NK-92 treated with Interleukin-12 subunit alpha and Interleukin-12 subunit beta, amount 100 ng/mL, for 24 hours (cell line): ENCODE data around the gene RYR3.
"Not testable (repeated sequence)": the region's sequence is repeated elsewhere in the genome, so short reads cannot be mapped to it uniquely, and the experiment has no call there.

Source experiments
- DNase-seq: peaks from one replicate; lab custom pipeline; 2025; lab: John Stamatoyannopoulos, UW

Gene RYR3

DNA sequence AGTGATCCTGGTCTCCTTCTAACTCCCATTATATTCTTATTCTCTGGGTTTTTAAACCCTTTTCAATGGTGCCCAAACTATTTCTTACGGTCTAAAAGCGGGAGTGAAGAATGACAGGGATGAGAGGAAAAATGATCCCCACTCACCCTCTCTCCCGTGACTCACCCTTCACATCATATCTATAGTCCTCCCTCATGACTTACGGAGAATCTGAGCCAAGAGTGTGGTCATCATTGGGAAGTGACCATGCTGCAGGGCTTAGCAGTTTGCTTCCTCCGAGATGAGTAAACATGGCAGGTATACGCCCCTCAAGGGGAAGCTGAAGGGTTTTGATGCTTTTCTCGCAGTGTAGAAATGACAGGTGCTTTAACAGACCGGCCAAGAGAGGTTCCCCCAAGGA is 274.0 kb downstream of the RYR3 start:
- no peak for DNase-seq

DNA sequence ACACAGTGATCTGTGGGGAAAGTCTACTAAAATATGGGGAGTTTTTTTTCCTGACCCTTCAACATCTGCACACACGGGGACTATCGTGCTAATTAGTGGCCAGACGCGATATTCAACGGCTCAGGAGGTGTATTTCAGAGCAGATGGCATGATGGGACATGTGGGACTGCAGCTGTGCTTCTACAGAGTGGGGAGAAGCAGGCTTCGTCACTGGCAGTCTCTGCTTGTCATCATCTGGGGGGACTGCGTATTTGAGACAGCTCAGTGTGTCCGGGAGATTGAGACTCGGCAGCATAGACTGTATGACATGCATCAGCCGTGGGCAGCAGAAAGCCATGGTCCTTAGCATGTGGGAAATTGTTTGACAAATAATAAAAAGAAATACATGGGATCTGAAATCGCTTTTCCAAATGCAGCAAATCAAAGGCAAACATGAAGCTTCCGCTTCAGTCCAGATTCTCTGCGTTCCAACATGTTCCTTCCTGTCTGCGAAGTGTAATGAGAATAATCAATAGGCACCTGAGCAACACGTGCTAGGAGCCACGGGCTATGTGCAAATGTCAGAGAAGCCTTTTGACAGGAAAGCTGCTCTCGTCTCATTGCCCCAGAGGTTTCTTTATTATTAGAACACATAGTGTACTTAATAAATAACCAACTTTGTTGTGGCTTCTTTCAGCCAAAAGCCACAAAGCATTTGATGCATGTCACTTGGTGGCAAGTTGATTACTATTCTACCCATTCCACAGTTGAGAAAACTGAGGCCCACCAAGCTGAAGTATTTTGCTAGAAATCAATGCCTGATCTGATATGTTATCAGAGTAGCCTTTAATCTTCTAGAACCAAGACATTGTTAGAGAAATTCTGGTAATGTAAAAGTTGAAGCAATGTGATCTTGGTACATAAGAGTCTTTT is 276.3 kb downstream of the RYR3 start:
- DNase-seq = no peak

DNA sequence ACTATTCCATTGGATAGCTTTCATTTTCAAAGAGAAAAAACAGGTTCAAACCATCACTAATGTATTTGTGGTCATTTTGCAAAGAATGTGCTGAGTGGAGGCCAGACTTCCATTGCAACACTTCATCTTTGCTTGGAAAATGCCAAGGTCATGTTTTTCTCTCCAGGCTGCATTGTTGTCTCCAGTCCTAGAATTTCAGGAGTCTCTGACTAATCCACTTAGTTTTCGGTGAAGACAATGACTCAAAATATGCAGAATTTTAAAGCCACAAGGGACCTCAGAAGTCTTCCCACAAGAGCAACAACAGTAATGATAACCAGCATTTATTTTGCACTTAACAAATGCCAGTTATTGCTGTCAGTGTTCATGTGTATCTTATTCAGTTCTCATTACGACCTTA is 277.0 kb downstream of the RYR3 start:
- DNase-seq = no peak

DNA sequence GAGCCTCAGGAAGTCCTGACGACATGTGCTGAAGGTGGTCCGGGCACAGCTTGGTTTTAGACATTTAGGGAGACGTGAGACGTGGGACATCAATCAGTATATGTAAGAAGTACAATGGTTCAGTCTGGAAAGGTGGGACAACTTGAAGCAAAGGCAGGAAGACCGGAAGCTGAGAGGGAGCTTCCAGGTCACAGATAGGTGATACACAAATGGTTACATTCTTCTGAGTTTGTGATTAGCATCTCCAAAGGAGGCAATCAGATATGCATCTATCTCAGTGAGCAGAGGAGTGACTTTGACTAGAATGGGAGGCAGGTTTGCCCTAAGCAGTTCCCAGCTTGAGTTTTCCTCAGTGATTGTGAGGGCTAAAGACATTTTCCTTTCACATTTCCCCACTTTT is 282.1 kb downstream of the RYR3 start:
- DNase-seq = no peak

DNA sequence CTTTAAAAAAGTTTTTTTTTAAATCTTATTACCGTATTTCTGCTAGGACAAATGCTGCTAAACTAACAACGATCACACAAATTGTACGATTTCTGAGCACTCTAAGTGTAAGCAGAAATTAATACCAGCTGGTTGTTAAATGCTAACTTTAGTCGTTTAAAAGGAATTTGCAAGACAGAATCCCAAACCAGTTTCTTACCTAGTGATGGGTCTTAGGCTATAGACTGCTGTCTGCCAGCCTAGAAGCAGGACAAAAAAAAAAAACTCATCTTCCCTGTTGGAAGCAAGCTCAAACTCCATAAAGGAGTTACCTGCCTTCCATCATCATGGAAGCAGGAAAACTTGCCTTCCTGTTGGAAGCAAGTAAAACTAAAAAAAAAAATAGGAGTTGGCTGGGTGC is 287.6 kb downstream of the RYR3 start:
- not testable (repeated sequence) for DNase-seq

DNA sequence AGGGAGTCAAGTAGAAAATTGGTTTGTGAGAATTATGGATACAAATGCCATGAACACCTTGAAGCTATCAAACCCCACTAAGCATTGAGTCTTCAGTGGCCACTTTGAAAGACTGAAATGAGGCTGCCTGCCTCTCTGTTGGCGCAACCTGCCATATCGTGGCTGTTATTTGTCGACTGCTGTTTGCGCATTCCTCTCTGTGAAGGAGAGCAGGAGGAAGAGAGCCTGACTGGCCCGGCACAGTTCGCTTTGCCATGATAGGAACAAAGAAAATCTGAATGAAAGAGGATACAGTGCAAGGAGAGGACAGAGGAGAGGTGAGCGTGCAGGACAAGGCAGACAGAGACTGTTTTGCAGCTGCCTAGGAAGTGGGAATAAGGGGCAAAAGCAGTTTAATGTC is 289.4 kb downstream of the RYR3 start:
- no peak for DNase-seq

DNA sequence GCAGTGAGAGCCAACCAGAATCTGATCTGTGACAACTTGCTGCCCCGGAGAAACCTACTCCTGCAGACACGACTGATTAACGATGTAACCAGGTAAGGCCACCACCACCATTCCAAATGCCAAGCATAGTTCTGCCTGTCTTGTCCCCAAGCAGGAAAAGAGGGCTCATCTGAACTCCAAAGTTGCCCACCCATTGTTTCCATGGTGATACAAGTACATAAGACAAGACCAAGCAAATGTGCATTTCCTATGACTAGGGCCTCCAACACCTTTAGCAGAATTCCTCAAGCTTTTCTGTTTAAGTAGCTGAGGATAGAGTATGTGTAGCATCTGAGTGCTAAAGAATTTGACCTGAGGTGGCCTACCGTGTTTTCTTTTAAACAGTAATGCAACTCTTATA is 290.7 kb downstream of the RYR3 start:
- DNase-seq = no peak

DNA sequence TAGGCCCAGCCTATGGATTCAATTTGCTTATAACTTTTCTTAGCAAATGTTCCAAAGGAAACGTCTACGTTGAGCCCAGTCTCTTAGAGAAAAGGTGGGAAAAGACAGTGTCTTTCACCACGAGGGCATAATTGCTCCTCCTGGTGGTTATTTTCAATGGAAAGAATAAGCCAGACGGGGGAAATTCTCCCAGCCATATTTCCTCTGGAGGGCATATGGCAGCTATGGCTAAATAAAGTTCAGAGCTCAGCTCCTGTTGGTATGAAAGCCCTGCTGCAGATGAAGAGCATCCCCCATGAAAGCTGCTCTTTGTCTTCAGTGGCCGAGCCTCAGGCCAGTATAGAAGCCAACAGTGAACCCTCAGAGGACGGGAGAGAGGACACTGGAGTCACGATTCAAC is 297.9 kb downstream of the RYR3 start:
- DNase-seq = no peak

DNA sequence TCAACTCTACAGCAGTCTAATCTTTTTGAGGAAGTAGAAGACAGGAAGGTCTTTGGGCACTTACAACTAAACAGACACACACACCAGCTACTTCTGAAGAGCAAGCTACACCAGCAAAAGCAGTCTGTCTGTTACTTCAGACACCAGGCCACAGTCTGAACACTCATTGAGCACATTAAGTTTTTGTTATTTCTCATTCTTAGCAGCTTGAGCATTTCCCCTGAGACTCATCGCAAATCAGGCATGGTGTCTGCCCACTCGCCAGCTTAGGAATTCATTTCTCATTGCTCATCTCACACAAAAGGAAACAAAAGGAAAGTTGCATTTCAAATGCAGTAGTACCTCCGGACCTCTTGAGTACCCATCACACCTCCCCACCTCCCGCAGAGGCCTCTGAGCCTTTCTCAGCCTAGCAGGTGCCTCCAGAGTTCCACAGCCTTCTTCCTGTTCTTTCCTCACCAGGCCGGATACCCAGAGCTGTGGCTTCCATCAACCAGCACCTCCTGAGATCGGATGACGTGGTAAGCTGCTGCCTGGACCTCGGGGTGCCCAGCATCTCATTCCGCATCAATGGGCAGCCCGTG is 302.0 kb downstream of the RYR3 start:
- DNase-seq = no peak

DNA sequence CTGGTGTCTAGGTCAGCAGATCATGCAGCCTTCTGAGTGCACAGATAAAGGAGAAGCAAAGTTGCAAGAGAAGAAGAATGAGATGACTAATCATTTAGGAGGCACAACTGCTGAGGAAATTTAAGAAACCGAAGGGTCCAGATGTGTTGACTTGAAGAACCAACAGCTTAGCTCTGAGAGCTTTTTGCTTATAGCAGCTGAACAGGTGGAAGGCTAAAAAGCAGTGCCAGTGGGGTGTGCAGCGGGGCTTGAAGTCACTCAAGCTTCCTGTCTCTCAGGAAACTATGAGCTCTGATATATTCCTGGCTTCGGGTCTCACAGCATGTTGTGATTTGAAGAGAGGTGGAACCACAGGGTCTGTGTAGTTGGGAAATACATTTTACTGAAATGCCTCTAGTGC is 305.7 kb downstream of the RYR3 start:
- no peak for DNase-seq

DNA sequence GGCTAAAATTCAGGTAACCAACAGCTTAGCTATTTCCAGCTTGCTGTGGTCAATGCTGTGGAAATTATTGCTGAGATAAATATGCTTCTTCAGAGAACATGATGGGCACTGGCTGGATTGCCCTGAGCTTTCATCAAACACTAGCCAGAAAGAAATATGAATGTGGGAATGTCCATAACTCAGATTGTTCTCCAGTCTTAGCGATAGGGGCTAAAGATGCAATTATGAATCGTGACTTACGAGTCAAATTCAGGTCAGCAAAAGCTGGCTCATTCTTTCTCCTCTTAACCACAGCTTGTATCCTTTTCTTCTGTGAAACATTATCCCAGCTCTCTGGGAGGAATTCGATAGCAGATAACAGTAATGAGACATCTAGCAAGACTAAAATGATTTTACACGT is 307.6 kb downstream of the RYR3 start:
- DNase-seq = no peak

DNA sequence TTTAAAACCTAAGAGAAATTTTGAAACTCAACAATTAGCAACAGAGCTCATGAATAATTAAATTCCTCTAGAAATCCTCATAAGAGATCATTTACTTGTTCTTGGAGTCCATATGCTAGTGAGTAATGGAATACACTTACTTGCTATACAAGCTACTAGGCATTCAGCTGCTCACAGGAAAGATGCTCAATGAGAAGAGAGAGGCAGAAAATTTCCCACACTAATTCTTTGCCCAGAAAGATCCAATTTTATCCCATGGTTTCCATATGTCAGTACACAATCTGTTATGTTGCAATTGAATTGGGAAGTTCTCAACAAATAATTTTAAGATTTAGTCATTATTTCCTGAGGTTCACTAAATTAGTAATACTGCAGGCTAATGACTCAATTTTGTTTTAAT is 310.4 kb downstream of the RYR3 start:
- DNase-seq = no peak

DNA sequence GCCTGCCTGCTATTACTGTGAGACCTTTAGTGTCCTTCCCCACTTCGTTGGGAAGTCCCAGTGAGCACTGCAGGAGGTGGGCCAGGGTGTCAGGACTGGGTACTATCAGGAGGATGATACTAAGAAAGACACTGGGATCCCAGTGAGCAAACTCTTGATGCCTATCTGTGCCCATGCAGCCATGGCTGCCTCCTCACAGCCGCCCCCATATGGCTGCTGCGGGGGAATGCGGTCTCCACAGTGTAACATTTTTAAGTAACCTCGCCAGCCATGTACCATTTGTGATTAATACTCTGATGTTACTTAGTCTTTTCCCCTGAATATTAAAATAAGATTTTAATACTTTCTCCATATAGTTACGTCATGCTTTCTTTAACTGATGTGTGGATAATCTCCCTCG is 312.2 kb downstream of the RYR3 start:
- DNase-seq = no peak

DNA sequence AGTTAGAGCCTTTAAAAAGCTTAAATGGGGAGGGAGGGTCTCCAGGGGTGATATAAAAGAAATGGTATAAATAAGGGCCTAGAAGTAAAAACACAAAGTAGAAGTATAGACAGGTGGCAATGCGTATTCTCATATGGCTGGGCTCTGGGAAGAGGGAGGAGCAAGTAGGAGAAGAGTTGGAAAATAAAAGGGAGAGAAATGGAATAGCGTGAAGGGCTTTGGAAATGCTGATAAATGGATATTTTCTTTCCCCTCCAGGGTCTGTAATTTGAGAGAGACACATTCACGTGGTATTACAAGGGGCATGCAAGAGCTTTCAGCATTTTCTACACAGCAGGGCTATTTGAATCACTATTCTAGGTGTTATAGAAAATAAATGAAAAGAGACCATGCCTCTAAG is 313.7 kb downstream of the RYR3 start:
- DNase-seq = no peak

DNA sequence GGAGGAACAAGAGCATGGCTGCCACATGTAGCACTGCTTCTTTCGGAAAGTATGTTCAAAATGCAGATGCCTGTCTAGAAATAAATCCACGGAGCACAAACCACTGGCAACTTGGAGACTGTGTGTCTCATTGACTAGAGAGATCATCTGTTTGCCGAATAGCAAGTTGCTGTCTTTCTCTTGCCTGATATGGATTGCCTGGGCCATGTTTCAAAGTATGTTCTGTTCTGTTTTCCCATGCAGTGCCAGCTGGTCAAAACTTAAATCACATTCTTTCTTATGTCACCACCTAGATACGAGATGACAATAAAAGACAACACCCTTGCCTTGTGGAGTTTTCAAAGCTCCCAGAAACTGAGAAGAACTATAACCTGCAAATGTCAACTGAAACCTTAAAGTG is 318.9 kb downstream of the RYR3 start:
- no peak for DNase-seq

DNA sequence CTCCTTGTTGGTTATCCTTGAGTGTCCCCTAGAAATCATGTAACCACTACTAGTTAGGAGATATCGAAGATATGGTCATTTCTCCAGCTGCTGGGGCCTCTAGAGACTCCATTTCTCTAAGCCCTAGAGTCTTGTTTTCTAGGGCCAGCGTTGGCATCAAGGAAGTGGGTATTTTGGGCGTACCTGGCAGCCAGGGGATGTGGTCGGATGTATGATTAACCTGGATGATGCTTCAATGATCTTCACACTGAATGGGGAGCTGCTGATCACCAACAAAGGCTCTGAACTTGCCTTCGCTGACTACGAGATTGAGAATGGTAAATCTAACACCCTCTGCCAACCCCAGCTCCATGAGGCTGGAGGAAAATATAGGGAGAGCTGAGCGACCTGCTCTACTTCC is 325.5 kb downstream of the RYR3 start:
- no peak for DNase-seq

DNA sequence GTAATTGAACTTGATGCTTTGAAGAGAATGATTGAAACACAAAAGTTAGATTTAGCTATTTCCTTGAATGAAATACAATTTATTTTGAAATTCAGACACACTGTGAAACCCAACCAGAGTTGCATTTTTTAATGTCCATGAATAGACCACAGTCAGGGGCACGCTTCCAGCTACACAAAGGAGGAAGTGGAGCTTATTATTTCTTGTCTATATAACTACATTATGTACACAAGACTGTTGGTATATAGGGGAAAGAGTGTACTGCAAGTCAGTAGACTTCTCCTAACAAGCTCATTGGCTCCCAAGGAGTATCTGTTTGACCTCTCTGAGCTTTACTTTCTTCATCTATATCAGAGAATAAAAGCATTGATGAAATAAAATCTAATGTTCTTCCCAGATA is 326.2 kb downstream of the RYR3 start:
- DNase-seq = no peak

DNA sequence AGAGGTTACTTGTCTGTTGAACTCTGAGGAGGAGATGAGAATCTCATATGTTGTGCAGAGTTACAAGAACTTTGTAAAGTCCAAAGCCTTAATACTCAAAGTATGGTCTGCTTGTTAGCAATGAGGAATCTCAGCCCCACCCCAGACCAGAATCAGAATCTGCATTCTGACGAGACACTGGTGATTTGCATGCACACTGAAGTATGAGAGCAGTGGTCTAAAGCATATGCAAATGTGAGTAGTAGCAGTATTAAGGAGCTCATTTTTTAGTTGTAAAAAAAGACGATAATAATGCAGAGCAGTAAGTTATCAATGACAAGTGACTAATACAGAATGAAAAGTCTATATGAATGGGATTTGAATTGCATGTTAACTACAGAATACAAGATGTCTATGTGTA is 327.7 kb downstream of the RYR3 start:
- no peak for DNase-seq

DNA sequence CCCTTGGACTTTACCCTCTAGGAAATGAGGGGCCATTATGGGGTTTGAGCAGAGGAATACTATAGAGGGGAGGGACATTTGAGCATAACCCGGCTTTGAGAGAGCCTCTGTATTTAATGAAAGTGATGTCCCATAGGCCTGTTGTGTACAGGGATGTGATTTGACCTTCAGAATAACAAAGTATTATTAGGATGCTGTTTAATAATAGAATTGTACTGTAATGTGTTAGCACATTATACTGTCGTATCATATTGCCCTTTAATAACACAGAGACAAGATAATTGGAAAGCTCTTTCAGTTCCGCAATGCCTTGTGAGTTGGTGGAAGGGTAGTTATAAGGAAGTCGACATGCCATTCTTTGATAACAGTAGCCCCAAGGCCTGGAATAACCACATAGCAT is 328.3 kb downstream of the RYR3 start:
- no peak for DNase-seq

DNA sequence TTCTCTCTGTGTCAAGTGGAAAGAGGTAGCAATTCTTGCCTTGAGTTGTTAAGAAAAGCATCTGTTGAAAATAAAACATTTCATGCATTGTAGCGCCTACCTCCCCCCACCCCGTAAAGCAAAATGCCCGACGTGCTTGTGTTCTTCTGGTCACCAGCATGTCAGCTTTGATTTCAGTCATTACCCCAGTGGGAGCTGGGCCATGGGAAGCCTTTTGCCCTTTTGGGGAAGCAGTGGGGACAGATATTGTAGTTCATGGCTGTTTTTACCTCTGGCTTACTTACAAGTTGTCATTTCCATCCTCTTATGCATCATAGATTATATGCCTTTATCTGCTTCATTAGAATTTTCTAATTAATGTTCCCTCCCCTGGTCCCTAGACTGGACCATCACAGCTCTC is 328.7 kb downstream of the RYR3 start:
- no peak for DNase-seq

DNA sequence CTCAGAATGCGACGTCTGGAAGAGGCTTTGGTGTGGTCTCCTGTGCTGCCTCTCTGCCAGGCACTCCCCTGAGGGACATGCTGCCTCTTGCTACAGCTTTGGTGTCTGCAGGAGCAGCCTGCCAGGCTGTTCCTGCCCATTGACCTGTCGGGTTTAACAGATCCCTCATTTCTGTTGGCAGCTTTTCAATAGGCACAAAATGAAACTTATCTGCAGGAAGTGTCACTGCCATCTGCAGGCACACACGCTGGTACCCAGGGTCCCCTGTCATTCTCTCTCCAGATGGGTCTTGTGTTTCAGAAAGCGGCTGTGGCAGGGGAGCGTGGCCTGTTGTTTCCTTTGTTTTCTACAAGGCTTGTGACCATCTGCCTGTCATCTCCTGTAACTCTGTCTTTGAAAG is 329.2 kb downstream of the RYR3 start:
- no peak for DNase-seq

DNA sequence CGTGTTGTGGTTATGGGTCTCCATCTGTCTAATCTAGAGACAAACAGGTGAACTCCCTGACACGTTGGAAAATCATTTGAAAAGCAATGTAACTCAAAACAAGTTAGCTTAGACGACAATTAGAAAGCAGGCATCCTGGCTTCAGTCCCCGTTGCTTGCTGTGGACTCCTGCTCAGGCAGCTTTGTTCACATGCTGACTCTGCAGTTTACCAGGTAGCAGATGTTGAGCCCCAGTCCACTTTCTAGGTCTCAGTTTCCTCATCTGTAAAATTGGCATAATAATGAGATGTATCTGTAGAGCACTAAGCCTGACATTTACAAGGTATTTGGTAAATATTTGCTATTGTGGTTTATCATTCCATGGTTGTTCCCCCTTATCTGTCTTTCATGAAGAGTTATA is 330.3 kb downstream of the RYR3 start:
- DNase-seq = no peak

DNA sequence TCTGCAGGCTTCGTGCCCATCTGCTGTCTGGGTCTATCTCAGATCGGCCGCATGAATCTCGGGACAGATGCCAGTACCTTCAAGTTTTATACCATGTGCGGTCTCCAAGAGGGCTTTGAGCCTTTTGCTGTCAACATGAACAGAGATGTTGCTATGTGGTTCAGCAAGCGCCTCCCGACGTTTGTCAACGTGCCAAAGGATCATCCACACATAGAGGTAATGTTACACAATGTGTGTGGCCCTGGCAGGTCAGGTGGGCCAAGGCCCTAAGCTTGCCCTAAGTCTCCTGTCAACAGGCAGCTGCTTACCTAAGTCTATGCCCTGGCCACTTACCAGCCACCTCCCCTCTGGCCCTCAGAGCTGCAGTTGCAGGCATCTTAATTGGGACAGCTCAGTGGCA is 333.5 kb downstream of the RYR3 start:
- no peak for DNase-seq

DNA sequence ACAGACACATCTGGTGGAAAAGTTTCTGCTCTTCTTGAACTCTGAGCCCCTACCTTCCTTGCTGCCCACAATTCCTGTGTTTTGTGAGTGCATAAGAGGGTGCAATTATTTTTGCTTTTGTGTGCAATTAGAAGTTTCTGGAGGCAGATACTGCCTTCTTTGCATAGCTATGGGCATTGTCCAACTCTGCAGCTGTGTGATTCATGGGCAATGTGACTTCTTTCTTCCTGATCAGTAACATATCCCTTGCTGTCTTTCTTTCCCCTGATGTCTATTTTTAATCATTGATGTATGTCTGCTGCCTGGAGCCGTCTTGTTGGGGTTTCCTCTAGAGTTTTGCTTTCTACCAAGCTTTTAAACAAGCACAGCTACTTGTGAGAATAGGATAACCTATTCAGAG is 336.0 kb downstream of the RYR3 start:
- no peak for DNase-seq
